GM12878 (cell line): ENCODE data around the gene CIRBP. TPM values are rescaled to one million over a fixed set of nuclear protein-coding genes. Genes with fewer than 3 reads are reported as not detected.

Source experiments
- ATAC-seq: fragments of 200-7000 bp; cut with Tn5 transposase; 3 replicates; pipeline ENCODE4 v1.9.1; 2020; ENCODE audit warnings: mild to moderate bottlenecking, moderate library complexity
- BruUV-seq: library from RNA; stranded (reverse); fragments of 400-500 nt; replicated peaks from 2 replicates; lab custom pipeline; 2021; lab: Mats Ljungman, UMichigan
- CTCF ChIA-PET: fragments of 300-600 bp; sonication (Branson Sonifier 250); formaldehyde crosslinking; extraction: SDS; loops from one replicate; lab custom pipeline; 2021; ENCODE audit warnings: inconsistent platforms; lab: Yijun Ruan, JAX
- POLR2A ChIA-PET: fragments of 350-600 bp; formaldehyde crosslinking; extraction: SDS; loops from one replicate; lab custom pipeline; 2021; ENCODE audit warnings: inconsistent platforms; lab: Charles Lee
- RAD21 ChIA-PET: fragments of 300-600 bp; sonication (Branson Sonifier 250); formaldehyde crosslinking; loops from one replicate; lab custom pipeline; 2023; ENCODE audit warnings: antibody characterized with exemption; ENCODE audit not compliant: unreplicated experiment; lab: Charles Lee
- SMC1A ChIA-PET: fragments of 300-600 bp; sonication (Branson Sonifier 250); formaldehyde crosslinking; loops from one replicate; lab custom pipeline; 2023; ENCODE audit not compliant: unreplicated experiment, uncharacterized antibody; lab: Charles Lee
- DNase-seq: peaks from one replicate; pipeline ENCODE4 v3.0.0-alpha.2; 2011; ENCODE audit warnings: low read depth, low spot score
- FAIRE-seq: peaks from 3 replicates; lab custom pipeline; 2011; peaks lifted over from hg19 to GRCh38; lab: Jason Lieb, UNC
- H2AFZ ChIP-seq: 2 replicates; pipeline ENCODE4 v1.6.0; 2011; ENCODE audit warnings: low read depth, low read length, control low read depth; ENCODE audit not compliant: control insufficient read depth
- H3K27ac ChIP-seq: 2 replicates; pipeline ENCODE4 v1.5.1; 2011; ENCODE audit warnings: control low read depth; ENCODE audit not compliant: control insufficient read depth, insufficient read depth
- H3K27me3 ChIP-seq, 2 experiments: replicated peaks in 1 of 2; 2 replicates each; pipeline versions ENCODE4 v1.6.0 to v1.6.1; 2011; ENCODE audit warnings: low read length in 1 of 2; ENCODE audit not compliant: control insufficient read depth in 2 of 2, insufficient read depth in 2 of 2
- H3K36me3 ChIP-seq, 2 experiments: 2 replicates each; pipeline ENCODE4 v1.5.1; 2011; ENCODE audit warnings: low read length in 1 of 2; ENCODE audit not compliant: control insufficient read depth in 2 of 2, insufficient read depth in 2 of 2
- H3K4me1 ChIP-seq: 2 replicates; pipeline ENCODE4 v1.6.1; 2011; ENCODE audit warnings: mild to moderate bottlenecking, low read length, moderate library complexity, mixed read lengths; ENCODE audit not compliant: control insufficient read depth, insufficient read depth
- H3K4me2 ChIP-seq: 2 replicates; pipeline ENCODE4 v1.6.0; 2011; ENCODE audit warnings: control low read depth; ENCODE audit not compliant: control insufficient read depth, insufficient read depth
- H3K4me3 ChIP-seq: fragments of 200-600 bp; sonication (generic); 2 replicates; pipeline ENCODE4 v1.5.1; 2016
- H3K79me2 ChIP-seq: 2 replicates; pipeline ENCODE4 v1.6.0; 2011; ENCODE audit warnings: low read length; ENCODE audit not compliant: control insufficient read depth, insufficient read depth
- H3K9ac ChIP-seq: 2 replicates; pipeline ENCODE4 v1.8.0; 2011; ENCODE audit warnings: low read length, control low read depth, mixed read lengths; ENCODE audit not compliant: control insufficient read depth, insufficient read depth
- H3K9me3 ChIP-seq: replicated peaks from 3 replicates; pipeline ENCODE4 v1.5.1; 2011; ENCODE audit warnings: mild to moderate bottlenecking, low read length; ENCODE audit not compliant: control insufficient read depth, insufficient read depth
- H4K20me1 ChIP-seq: 2 replicates; pipeline ENCODE4 v1.6.0; 2011; ENCODE audit not compliant: control insufficient read depth, insufficient read depth
- ATF3 ChIP-seq: IDR thresholded peaks from 2 replicates; pipeline ENCODE4 v1.6.1; 2011; ENCODE audit warnings: low read depth, mild to moderate bottlenecking, low read length, moderate library complexity, borderline replicate concordance; ENCODE audit errors: extremely low read depth
- CHD4 ChIP-seq: fragments of 200-600 bp; sonication (generic); IDR thresholded peaks from 2 replicates; pipeline ENCODE4 v1.6.1; 2016; ENCODE audit warnings: mild to moderate bottlenecking
- HDAC6 ChIP-seq: fragments of 200-600 bp; sonication (generic); IDR thresholded peaks from one replicate; pipeline ENCODE4 v1.8.0; 2017; ENCODE audit warnings: antibody characterized with exemption; ENCODE audit not compliant: unreplicated experiment
- HSF1 ChIP-seq: fragments of 150-350 bp; IDR thresholded peaks from 2 replicates; pipeline ENCODE4 v1.6.1; 2014; ENCODE audit warnings: mild to moderate bottlenecking, low read depth, low read length
- KLF5 ChIP-seq: fragments of 450-650 bp; IDR thresholded peaks from 2 replicates; pipeline ENCODE4 v1.6.1; 2014; ENCODE audit warnings: mild to moderate bottlenecking; ENCODE audit not compliant: partially characterized antibody
- MXI1 ChIP-seq: fragments of 150-350 bp; IDR thresholded peaks from 2 replicates; pipeline ENCODE4 v1.6.1; 2011; ENCODE audit warnings: low read depth, mild to moderate bottlenecking, inconsistent platforms, low read length, improper control_type of control experiment
- ZNF207 ChIP-seq: fragments of 450-650 bp; IDR thresholded peaks from 2 replicates; pipeline ENCODE4 v1.6.1; 2014; ENCODE audit warnings: antibody characterized with exemption, mild to moderate bottlenecking, borderline replicate concordance
- ZNF217 ChIP-seq: fragments of 450-650 bp; IDR thresholded peaks from 2 replicates; pipeline ENCODE4 v1.6.1; 2017; ENCODE audit warnings: antibody characterized with exemption, mild to moderate bottlenecking
- WGBS: methylation state at CpG from one replicate; pipeline ENCODE4 v1.1.6; 2016; ENCODE audit warnings: low lambda C conversion rate; ENCODE audit not compliant: insufficient replicate concordance, insufficient coverage; ENCODE audit errors: missing lambda C conversion rate; 5-methylcytosine and 5-hydroxymethylcytosine counted together
- in situ Hi-C: fragments of 300-500 bp; cut with MboI; formaldehyde crosslinking; loops from 9 replicates; pipeline ENCODE4 v1.14.3; 2018; ENCODE audit warnings: mixed read lengths
- intact Hi-C: fragments of 100-400 bp; cut with micrococcal nuclease; formaldehyde crosslinking; loops from one replicate; pipeline ENCODE4 v1.14.2; 2022; ENCODE audit not compliant: unreplicated experiment
- polyA plus RNA-seq, 11 experiments: library from polyadenylated mRNA; depleted of rRNA in 4 of 11; unstranded in 6 of 11; stranded (reverse) in 5 of 11; fragments of >200 nt; fragmentation: Nextera tagmentation in 4 of 11; fragmentation: Illumina TruSeq in 1 of 11; extraction: Ambion mirVana in 4 of 11; extraction: Trizol in 1 of 11; gene quantifications; 1 replicate in 1 of 11; 2 replicates in 10 of 11; pipeline versions ENCODE4 v1.2.1 to v1.2.3, GENCODE V29; 2011 to 2016; ENCODE audit warnings: inconsistent platforms in 2 of 11, missing spikeins in 2 of 11, low read depth in 1 of 11
- total RNA-seq, 4 experiments: library from RNA; depleted of rRNA in 3 of 4; stranded (reverse); fragments of >200 nt in 3 of 4; fragmentation: Illumina TruSeq in 1 of 4; extraction: Trizol in 1 of 4; gene quantifications; 2 replicates each; pipeline versions ENCODE4 v1.2.1 to v1.2.3, GENCODE V29; 2013 to 2021

CIRBP gene
- total and polyA plus RNA-seq, 10 of the 15 experiments (the other 5 are each of a cell fraction or from before 2014, with no cell fraction given) = 27.6 to 335 (median 229) TPM

GRCh38 chr19:1300744-1301490 is 31.8 kb downstream of the CIRBP start:
- no peaks in the 10 kb centered on the region for H3K4me1 ChIP-seq
- no peak overlapping the region for H3K27ac ChIP-seq
- CTCF ChIA-PET = no interaction called here
- intact Hi-C loops = no loop called here
- in situ Hi-C loops = no loop called here
- no peak overlapping the region for H3K9ac ChIP-seq
- no peak for DNase-seq
- H2AFZ ChIP-seq = no peak overlapping the region
- BruUV-seq = no TSS peak
- H3K36me3 ChIP-seq = no peaks in the 10 kb centered on the region
- H3K4me3 ChIP-seq = no peak overlapping the region
- POLR2A ChIA-PET = no interaction called here
- TF ChIP-seq ZNF207 (no peak), ATF3 (no peak), MXI1 (no peak), ZNF217 (no peak), HSF1 (no peak), HDAC6 (no peak), KLF5 (no peak), CHD4 (no peak)
- H4K20me1 ChIP-seq = no peaks in the 10 kb centered on the region
- no peaks in the 10 kb centered on the region for H3K79me2 ChIP-seq
- no peak for FAIRE-seq
- H3K4me2 ChIP-seq = no peak overlapping the region
- no peak for ATAC-seq
- RAD21 ChIA-PET = interaction anchor here (1.0 kb wide), 1 partner anchor 82 kb away, joined by 3 read pairs; no protein-coding TSS in a partner anchor
- H3K9me3 ChIP-seq = no peaks in the 10 kb centered on the region
- WGBS = 64% methylated on average over 35 of the region's 35 CpGs
- H3K27me3 ChIP-seq = no peaks in the 10 kb centered on the region
- SMC1A ChIA-PET = no interaction called here
